A673 (cell line): ENCODE measurements around the gene SMYD1. TPM values are rescaled to one million over a fixed set of nuclear protein-coding genes. Genes with fewer than 3 reads are reported as not detected.

Experiments used
- BruUV-seq: library from RNA; stranded (reverse); fragments of 400-500 nt; replicated peaks from 2 replicates; lab custom pipeline; 2021; lab: Mats Ljungman, UMichigan
- CTCF ChIA-PET: fragments of 300-600 bp; sonication (Branson Sonifier 250); formaldehyde crosslinking; loops from one replicate; lab custom pipeline; 2022; ENCODE audit warnings: antibody characterized with exemption; lab: Charles Lee
- POLR2A ChIA-PET: fragments of 300-600 bp; sonication (Branson Sonifier 250); formaldehyde crosslinking; loops from one replicate; lab custom pipeline; 2022; ENCODE audit warnings: antibody characterized with exemption; ENCODE audit not compliant: low non-redundant PET; lab: Charles Lee
- DNase-seq: peaks from one replicate; pipeline ENCODE4 v3.0.0-alpha.2; 2015; ENCODE audit warnings: low spot score
- H3K27ac ChIP-seq: fragments of 200-600 bp; sonication (generic); 2 replicates; pipeline ENCODE4 v1.5.1; 2016; ENCODE audit warnings: mixed run types, low read depth, mild to moderate bottlenecking, mixed read lengths, antibody characterized with exemption, low read length; ENCODE audit not compliant: poor library complexity, severe bottlenecking
- H3K27me3 ChIP-seq: fragments of 200-600 bp; sonication (generic); replicated peaks from 2 replicates; pipeline ENCODE4 v1.6.1; 2017; ENCODE audit warnings: mixed run types, low read depth, mild to moderate bottlenecking, mixed read lengths, antibody characterized with exemption, low read length; ENCODE audit not compliant: insufficient read depth, poor library complexity
- H3K36me3 ChIP-seq: fragments of 200-600 bp; sonication (generic); 2 replicates; pipeline ENCODE4 v1.6.1; 2016; ENCODE audit warnings: mixed run types, mild to moderate bottlenecking, mixed read lengths, antibody characterized with exemption, low read length; ENCODE audit not compliant: insufficient read depth, poor library complexity, severe bottlenecking
- H3K4me1 ChIP-seq: fragments of 200-600 bp; sonication (generic); 2 replicates; pipeline ENCODE4 v1.6.1; 2017; ENCODE audit warnings: mixed run types, mild to moderate bottlenecking, mixed read lengths, antibody characterized with exemption, low read length; ENCODE audit not compliant: insufficient read depth, poor library complexity, severe bottlenecking
- H3K4me3 ChIP-seq: fragments of 200-600 bp; sonication (generic); 2 replicates; pipeline ENCODE4 v1.5.1; 2016; ENCODE audit warnings: low read depth, mixed run types, mild to moderate bottlenecking, mixed read lengths, low read length; ENCODE audit not compliant: poor library complexity, severe bottlenecking
- H3K9me3 ChIP-seq: fragments of 200-600 bp; sonication (generic); 2 replicates; pipeline ENCODE4 v1.6.1; 2016; ENCODE audit warnings: mixed run types, low read depth, mild to moderate bottlenecking, mixed read lengths, antibody characterized with exemption, low read length; ENCODE audit not compliant: poor library complexity, severe bottlenecking
- CTCF ChIP-seq: fragments of 300-800, 200-600 bp; sonication (generic); conservative IDR thresholded peaks from 2 replicates; pipeline ENCODE4 v1.5.1; 2017; ENCODE audit warnings: low read depth, mild to moderate bottlenecking, antibody characterized with exemption, low read length, moderate library complexity, mixed read lengths
- EZH2 ChIP-seq: fragments of 200-600 bp; sonication (generic); IDR thresholded peaks from 2 replicates; pipeline ENCODE4 v1.6.1; 2017; ENCODE audit warnings: borderline replicate concordance, low read depth, mild to moderate bottlenecking, mixed read lengths, antibody characterized with exemption, low read length; ENCODE audit not compliant: poor library complexity, severe bottlenecking
- intact Hi-C: fragments of 100-400 bp; cut with micrococcal nuclease; formaldehyde crosslinking; loops from one replicate; pipeline ENCODE4 v1.10.0; 2022; ENCODE audit not compliant: unreplicated experiment
- total RNA-seq: library from RNA; stranded (reverse); gene quantifications from 2 replicates; pipeline ENCODE4 v1.2.3, GENCODE V29; 2021

The SMYD1 gene
- total RNA-seq, 1 experiment from 2014 or later, result not detected

- Histone ChIP-seq H3K36me3 (no peaks in the 10 kb centered on the region), H3K27me3 (peaks cover 10% of the 10 kb centered on the region), H3K4me3 (no peak overlapping the region), H3K4me1 (no peaks in the 10 kb centered on the region), H3K27ac (no peak overlapping the region), H3K9me3 (no peaks in the 10 kb centered on the region)
- CTCF ChIA-PET, result no interaction called here
- intact Hi-C loops, result no loop called here
- POLR2A ChIA-PET, result no interaction called here
- no TSS peak for BruUV-seq
- TF ChIP-seq CTCF (no peak), EZH2 (no peak)
- no peak for DNase-seq
These were observed 43.2 kb downstream of the SMYD1 start for GRCh38 chr2:88110830-88111229.

GRCh38 chr2:88113069-88113468 lies 45.4 kb downstream of the SMYD1 start:
- no peaks in the 10 kb centered on the region for H3K4me1 ChIP-seq
- CTCF ChIA-PET, result no interaction called here
- intact Hi-C loops, result no loop called here
- no peak for DNase-seq
- no peaks in the 10 kb centered on the region for H3K9me3 ChIP-seq
- H3K36me3 ChIP-seq, result no peaks in the 10 kb centered on the region
- H3K27me3 ChIP-seq, result peaks cover 28% of the 10 kb centered on the region
- H3K27ac ChIP-seq, result no peak overlapping the region
- H3K4me3 ChIP-seq, result no peak overlapping the region
- TF ChIP-seq EZH2 (no peak), CTCF (no peak)
- POLR2A ChIA-PET, result no interaction called here
- no TSS peak for BruUV-seq

- POLR2A ChIA-PET, result no interaction called here
- H3K4me3 ChIP-seq, result no peak overlapping the region
- H3K27me3 ChIP-seq, result peaks cover 41% of the 10 kb centered on the region
- no peaks in the 10 kb centered on the region for H3K36me3 ChIP-seq
- H3K4me1 ChIP-seq, result no peaks in the 10 kb centered on the region
- no peak overlapping the region for H3K27ac ChIP-seq
- CTCF ChIA-PET, result interaction anchor here (0.6 kb wide), 1 partner anchor 11 kb away, joined by 3 read pairs; no protein-coding TSS in a partner anchor
- no TSS peak for BruUV-seq
- no peak for DNase-seq
- H3K9me3 ChIP-seq, result no peaks in the 10 kb centered on the region
- TF ChIP-seq EZH2 (no peak), CTCF (no peak)
- intact Hi-C loops, result no loop called here
These were observed 47.3 kb downstream of the SMYD1 start for GRCh38 chr2:88114889-88115288.
